H1 (cell line): Measurements from ENCODE around the gene DOCK9. TPM values are rescaled to one million over a fixed set of nuclear protein-coding genes. Genes with fewer than 3 reads are reported as not detected.

ENCODE experiments used
- RXRA ChIP-seq: IDR thresholded peaks from 2 replicates; pipeline ENCODE4 v1.6.1; 2011; ENCODE audit warnings: low read depth, mild to moderate bottlenecking, low read length, moderate library complexity; ENCODE audit not compliant: insufficient read depth
- polyA plus RNA-seq, 7 experiments: library from polyadenylated mRNA; depleted of rRNA in 3 of 7; stranded (reverse) in 5 of 7; unstranded in 2 of 7; fragments of >200 nt in 5 of 7; fragments of 200-250 nt in 2 of 7; gene quantifications; 1 replicate in 5 of 7; 2 replicates in 1 of 7; 4 replicates in 1 of 7; pipeline versions ENCODE4 v1.2.1 to v1.2.3, GENCODE V29; 2011 to 2013; ENCODE audit warnings: missing spikeins in 2 of 7, mixed read lengths in 2 of 7
- total RNA-seq: library from RNA; stranded (reverse); fragmentation: NEBNext Ultra II Directional; extraction: Animal tissue kit (Norgen Biotek cat#: 25700); gene quantifications from 2 replicates; pipeline ENCODE4 v1.2.1, GENCODE V29; 2021

The DOCK9 gene
- total and polyA plus RNA-seq, 2 of the 8 experiments (the other 6 are each of a cell fraction or from before 2014, with no cell fraction given), result 21.6 to 31.5 TPM

DNA sequence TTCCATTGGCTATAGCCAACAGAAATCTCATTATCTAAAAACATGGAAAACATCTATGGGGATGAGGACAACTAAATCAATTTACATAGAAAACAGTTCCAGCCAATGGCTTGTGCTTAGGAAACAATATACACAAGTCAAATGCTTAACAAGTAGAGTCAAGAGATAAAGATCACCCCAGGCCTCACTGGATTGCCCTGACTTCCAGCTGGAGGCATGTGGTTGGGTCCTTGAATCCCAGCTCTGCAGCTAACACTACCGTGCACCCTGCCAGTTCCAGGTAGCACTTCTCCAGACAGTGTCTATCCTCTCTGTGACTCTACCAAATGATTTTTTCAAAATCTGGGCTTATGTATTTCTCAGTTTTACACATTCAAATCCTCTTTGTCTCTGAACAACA, 80.2 kb downstream of the DOCK9 start (continued):
- no peak for TF ChIP-seq RXRA
